Ovary (tissue), 9 donors: ENCODE measurements around the gene LAMB3. TPM values are rescaled to one million over a fixed set of nuclear protein-coding genes. Genes with fewer than 3 reads are reported as not detected.

Experiments
- DNase-seq, 5 donors: peaks; one replicate each; pipeline ENCODE4 v3.0.0-alpha.2; 2019 to 2020
- H3K27ac ChIP-seq, 2 donors: fragments of 200-600 bp; one replicate each; pipeline versions ENCODE4 v1.5.1 to v1.8.0; 2019 to 2022
- H3K27me3 ChIP-seq: fragments of 200-600 bp; one replicate; pipeline ENCODE4 v1.8.0; 2022
- H3K36me3 ChIP-seq: fragments of 200-600 bp; sonication (generic); one replicate; pipeline ENCODE4 v1.5.1; 2019
- H3K4me1 ChIP-seq: one replicate; pipeline ENCODE4 v1.8.1; 2013; ENCODE audit warnings: mild to moderate bottlenecking, moderate library complexity; ENCODE audit not compliant: insufficient read depth
- H3K4me3 ChIP-seq: fragments of 200-600 bp; sonication (generic); one replicate; pipeline ENCODE4 v1.5.1; 2017
- H3K9me3 ChIP-seq, 2 donors: fragments of 200-600 bp in 1 of 2; sonication (generic) in 1 of 2; one replicate each; pipeline versions ENCODE4 v1.5.1 to v1.8.1; 2013 to 2019; ENCODE audit warnings: mild to moderate bottlenecking in 1 of 2, moderate library complexity in 1 of 2
- EP300 ChIP-seq: sonication (generic); formaldehyde crosslinking; IDR thresholded peaks from one replicate; pipeline ENCODE4 v1.6.1; 2017; ENCODE audit warnings: antibody characterized with exemption
- POLR2A ChIP-seq: fragments of 450-650 bp; IDR thresholded peaks from one replicate; pipeline ENCODE4 v1.6.1; 2017; ENCODE audit warnings: antibody characterized with exemption, mild to moderate bottlenecking, moderate library complexity
- WGBS, 3 donors: extraction: QIAGEN DNeasy Blood & Tissue Kit in 1 of 3; methylation state at CpG; one replicate each; pipeline versions ENCODE4 v1.1.5 to v1.1.7; 2013 to 2017; 5-methylcytosine and 5-hydroxymethylcytosine counted together
- intact Hi-C, 4 donors: fragments of 100-400 bp; cut with DNase I; formaldehyde crosslinking; loops; one replicate each; pipeline versions ENCODE4 v1.11.0 to v1.15.1; 2022 to 2023
- polyA plus RNA-seq, 2 donors: library from polyadenylated mRNA; stranded (reverse); fragments of 200-250 nt in 1 of 2; fragments of 350-450 nt in 1 of 2; fragmentation: Illumina TruSeq in 1 of 2; extraction: RNeasy Lipid Tissue Mini Kit (QIAGEN cat#74804) in 1 of 2; gene quantifications; one replicate each; pipeline ENCODE4 v1.2.3, GENCODE V29; 2013 to 2014
- total RNA-seq, 7 donors: library from RNA; depleted of rRNA in 2 of 7; stranded (reverse); fragments of >200 nt in 2 of 7; fragmentation: NEBNext Ultra II Directional in 3 of 7; extraction: Animal tissue kit (Norgen Biotek cat#: 25700) in 3 of 7; gene quantifications; one replicate each; pipeline versions ENCODE4 v1.1.0 to v1.2.4, GENCODE V29; 2016 to 2023
- TF ChIP-seq, protein P1 (sequence below), 3 donors: fragments of 450-650 bp in 2 of 3; fragments of 200-600 bp in 1 of 3; IDR thresholded peaks; one replicate each; pipeline versions ENCODE4 v1.5.1 to v1.8.0; 2016 to 2022; ENCODE audit warnings: antibody characterized with exemption in 3 of 3, mild to moderate bottlenecking in 1 of 3
- donor health status: DM: no; HTN: no; CAD: no; lungs with moderate emphysema.
- donor health status: DM: no; HTN: no; CAD: no.
- donor health status: Bipolar disorder and iron deficiency.
- donor health status: DM: yes; HTN: yes; CAD: no.
- donor health status: DM: no; HTN: no; CAD: no.
- donor health status: DM: yes; HTN: yes; CAD: no.

The LAMB3 gene
- total and polyA plus RNA-seq, 9 donors: 0.54 to 56.9 (median 4.2) TPM

DNA sequence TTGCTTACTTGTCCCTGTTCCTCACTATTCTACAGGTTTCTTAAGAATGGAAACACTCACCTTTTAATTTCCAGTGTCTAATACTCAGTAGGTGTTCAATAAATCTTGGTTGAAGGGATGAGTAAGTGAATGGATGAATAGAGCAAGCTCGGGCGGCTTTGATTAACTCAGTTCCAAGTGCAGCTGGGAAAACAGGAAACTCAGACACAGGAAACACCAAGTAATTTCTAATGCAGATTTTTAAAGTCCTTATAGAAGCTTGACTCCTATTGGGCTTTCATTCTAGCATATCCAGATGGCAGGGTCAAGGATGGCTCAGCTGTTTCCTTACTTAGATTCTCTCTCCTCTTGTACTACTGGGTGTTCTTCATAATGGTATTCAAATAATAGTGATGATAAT is 54.7 kb downstream of the LAMB3 start:
- DNase-seq: no peak
- intact Hi-C loops: no loop called here
- Histone ChIP-seq H3K4me1 (no peaks in the 10 kb centered on the region), H3K4me3 (no peak overlapping the region), H3K27ac (no peak overlapping the region), H3K27me3 (no peaks in the 10 kb centered on the region), H3K9me3 (no peaks in the 10 kb centered on the region), H3K36me3 (no peaks in the 10 kb centered on the region)
- no peak for TF ChIP-seq EP300
- TF ChIP-seq POLR2A: no peak
- TF ChIP-seq, protein P1, sequence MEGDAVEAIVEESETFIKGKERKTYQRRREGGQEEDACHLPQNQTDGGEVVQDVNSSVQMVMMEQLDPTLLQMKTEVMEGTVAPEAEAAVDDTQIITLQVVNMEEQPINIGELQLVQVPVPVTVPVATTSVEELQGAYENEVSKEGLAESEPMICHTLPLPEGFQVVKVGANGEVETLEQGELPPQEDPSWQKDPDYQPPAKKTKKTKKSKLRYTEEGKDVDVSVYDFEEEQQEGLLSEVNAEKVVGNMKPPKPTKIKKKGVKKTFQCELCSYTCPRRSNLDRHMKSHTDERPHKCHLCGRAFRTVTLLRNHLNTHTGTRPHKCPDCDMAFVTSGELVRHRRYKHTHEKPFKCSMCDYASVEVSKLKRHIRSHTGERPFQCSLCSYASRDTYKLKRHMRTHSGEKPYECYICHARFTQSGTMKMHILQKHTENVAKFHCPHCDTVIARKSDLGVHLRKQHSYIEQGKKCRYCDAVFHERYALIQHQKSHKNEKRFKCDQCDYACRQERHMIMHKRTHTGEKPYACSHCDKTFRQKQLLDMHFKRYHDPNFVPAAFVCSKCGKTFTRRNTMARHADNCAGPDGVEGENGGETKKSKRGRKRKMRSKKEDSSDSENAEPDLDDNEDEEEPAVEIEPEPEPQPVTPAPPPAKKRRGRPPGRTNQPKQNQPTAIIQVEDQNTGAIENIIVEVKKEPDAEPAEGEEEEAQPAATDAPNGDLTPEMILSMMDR (IDR thresholded peaks at IDR 0.05): no peak
- WGBS, 3 donors: 53 to 67% (median 61%) methylated on average over 2 of the region's 2 CpGs

DNA sequence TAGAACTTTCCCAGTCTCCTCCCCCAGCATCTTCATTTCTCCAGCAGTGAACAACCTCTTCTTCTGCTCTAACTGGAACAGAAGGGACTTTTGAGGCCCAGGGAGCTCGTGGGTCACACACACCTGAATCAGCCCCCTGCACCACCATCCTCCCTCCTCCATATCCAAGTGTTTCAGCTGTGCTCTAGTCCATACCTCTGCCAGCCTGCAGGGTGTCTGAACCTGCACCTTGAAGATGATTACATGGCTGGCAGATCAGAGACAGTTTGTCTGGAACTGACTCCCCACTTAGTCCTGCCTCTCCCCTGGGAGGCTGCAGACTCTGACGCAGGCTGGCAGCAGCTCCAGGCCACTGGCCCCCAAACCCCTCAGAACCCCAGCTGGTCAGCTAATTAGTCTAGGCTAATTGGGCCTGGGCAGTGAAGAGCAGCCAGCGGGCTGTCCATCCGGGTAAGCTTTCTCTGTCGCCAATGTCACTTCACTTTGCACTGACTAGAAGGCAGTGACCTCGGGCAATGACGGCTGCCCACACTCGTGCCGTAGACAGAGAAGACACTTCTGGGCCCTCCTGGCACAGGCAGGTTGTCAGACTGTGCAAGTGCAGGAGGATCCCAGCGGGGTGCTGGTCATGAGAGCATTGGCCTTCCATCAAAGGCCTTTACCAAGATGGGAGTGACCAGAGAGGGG is 56.5 kb downstream of the LAMB3 start:
- TF ChIP-seq, protein P1 (IDR thresholded peaks at IDR 0.05): no peak
- TF ChIP-seq POLR2A: no peak
- TF ChIP-seq EP300: no peak
- no peak overlapping the region for H3K4me3 ChIP-seq
- no peaks in the 10 kb centered on the region for H3K4me1 ChIP-seq
- no peak for DNase-seq
- H3K27me3 ChIP-seq: no peaks in the 10 kb centered on the region
- no peaks in the 10 kb centered on the region for H3K36me3 ChIP-seq
- no peaks in the 10 kb centered on the region for H3K9me3 ChIP-seq
- intact Hi-C loops: no loop called here
- H3K27ac ChIP-seq: no peak overlapping the region
- WGBS, 3 donors: 84 to 87% (median 85%) methylated on average over 10 of the region's 10 CpGs

DNA sequence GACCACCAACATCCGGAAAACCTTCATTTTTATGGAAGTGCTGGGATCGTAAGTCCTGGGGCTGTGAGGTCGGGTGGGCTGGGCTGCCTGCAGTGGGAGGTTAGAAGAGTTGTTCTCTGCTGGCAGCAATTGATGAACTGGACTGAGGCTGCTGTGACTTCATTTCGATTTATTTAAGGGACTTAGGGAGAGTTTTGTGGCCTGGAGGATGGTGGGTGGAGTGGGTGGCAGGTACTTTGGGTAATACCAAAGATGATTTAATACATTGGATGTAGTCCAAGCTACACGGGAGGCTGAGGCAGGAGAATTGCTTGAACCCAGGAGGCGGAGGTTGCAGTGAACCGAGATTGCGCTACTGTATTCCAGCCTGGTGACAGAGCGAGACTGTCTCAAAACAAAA is 57.2 kb downstream of the LAMB3 start:
- intact Hi-C loops: no loop called here
- H3K27me3 ChIP-seq: no peaks in the 10 kb centered on the region
- 64 to 70% (median 68%) methylated on average over 9 of the region's 9 CpGs for WGBS, 3 donors

DNA sequence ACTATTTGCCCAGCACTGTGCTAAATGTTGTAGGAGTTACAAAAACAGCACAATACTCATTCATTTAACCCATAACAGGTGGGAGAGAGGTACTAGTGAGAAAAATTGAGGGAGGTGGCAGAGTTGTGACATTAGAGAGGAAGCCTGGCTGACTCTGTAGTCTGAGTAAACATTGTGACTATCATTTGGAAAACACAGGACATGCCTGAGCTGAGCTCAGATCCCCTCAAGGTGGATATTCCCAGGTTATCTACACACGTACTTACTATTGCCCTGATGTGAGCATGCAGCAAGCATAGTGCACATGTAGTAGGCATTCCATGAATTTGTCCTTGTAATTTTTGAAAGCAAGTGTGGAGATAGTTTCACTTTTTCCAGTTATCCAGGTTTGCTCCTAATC is 57.8 kb downstream of the LAMB3 start:
- TF ChIP-seq EP300 (no peak), POLR2A (no peak)
- TF ChIP-seq, protein P1 (IDR thresholded peaks at IDR 0.05): no peak
- H3K27ac ChIP-seq: no peak overlapping the region
- DNase-seq: no peak
- H3K4me1 ChIP-seq: no peaks in the 10 kb centered on the region
- no peaks in the 10 kb centered on the region for H3K9me3 ChIP-seq
- intact Hi-C loops: loop anchor here in 1 of 4 donors (5.0 kb wide), 1 partner anchor 33 kb away; no protein-coding TSS in a partner anchor
- no peaks in the 10 kb centered on the region for H3K36me3 ChIP-seq
- H3K27me3 ChIP-seq: no peaks in the 10 kb centered on the region
- 65 to 78% (median 71%) methylated on average over 1 of the region's 1 CpG for WGBS, 3 donors
- H3K4me3 ChIP-seq: no peak overlapping the region

More for the DNA sequence above, 57.2 kb downstream of the LAMB3 start:
- no peak for DNase-seq
- no peak overlapping the region for H3K27ac ChIP-seq
- no peaks in the 10 kb centered on the region for H3K9me3 ChIP-seq
- TF ChIP-seq POLR2A (no peak), EP300 (no peak)
- TF ChIP-seq, protein P1 (IDR thresholded peaks at IDR 0.05): no peak
- H3K36me3 ChIP-seq: no peaks in the 10 kb centered on the region
- no peak overlapping the region for H3K4me3 ChIP-seq
- H3K4me1 ChIP-seq: no peaks in the 10 kb centered on the region
